HG03439 (cell line): ENCODE results near the gene PPP2R3B.

Experiments used
- ATAC-seq: cut with Tn5 transposase; IDR thresholded peaks from one replicate; pipeline ENCODE4 v1.9.1; 2021; ENCODE audit warnings: mild to moderate bottlenecking, moderate library complexity; ENCODE audit not compliant: unreplicated experiment

PPP2R3B gene

GRCh38 chrX:372856-373640 is 13.7 kb downstream of the PPP2R3B start:
- ATAC-seq: no peak

GRCh38 chrX:371907-372306 is 14.8 kb downstream of the PPP2R3B start:
- ATAC-seq: no peak

DNA sequence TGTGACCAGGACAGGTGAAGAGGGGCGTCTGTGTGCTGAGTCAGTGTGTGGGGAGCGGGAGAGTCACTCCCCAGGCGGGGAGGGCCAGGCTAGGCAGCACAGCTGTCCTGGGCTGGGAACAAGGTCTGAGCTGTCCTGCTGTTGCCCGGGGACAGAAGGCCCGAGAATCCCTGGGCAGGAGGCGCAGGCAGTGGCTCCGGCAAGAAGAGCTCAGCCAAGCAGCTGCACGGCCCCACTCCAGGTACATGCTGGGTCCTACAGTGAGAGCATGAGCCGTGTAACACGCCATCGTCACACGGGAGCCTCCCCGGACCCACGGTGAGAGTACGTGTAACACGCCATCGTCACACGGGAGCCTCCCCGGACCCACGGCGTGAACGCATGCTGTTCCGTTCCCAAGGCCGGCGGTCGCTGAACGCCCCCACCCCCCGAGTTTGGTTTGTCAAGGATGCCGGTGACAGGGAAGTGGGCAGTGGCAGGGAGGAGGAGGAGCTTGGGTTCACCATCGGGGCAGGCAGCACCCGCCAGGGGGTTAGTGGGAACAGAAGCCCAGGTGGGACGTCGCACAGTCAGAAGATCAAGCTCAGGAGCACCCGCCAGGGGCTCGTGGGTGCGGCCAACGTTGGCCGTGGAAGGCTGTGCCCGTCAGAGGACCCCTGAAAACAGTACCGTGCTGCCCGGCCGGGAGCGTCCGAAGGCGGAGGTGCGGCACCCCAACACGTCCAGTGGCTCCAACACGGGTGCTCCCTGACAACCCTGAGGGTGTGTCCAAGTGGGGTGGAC is 15.6 kb downstream of the PPP2R3B start:
- ATAC-seq: no peak

- no peak for ATAC-seq
These were observed 16.3 kb downstream of the PPP2R3B start for GRCh38 chrX:370244-370962.

DNA sequence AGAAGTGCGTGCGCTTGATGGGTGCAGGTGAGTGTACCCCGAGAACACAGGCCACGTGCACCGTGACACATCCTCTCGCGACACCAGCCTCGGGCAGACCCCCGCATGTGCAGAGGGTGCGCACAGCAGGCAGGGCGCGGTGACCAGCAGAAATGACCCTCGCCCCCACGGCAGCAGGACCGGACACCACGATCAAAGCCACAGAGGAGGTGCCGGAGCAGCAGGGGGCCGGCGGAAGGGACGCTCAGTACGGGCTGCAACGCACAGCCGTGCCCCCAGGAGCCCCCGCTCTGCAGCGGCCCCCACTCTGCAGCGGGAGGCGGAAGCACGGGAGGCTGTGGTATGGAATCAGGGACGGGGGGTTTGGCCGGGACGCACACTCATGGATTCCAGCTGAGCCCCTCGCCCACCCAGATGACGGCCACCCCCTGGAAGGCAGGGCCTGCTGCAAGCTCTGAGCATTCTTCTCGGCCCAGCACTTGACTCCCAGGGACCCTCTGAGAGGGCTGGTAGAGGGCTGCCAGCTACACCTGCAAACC is 17.1 kb downstream of the PPP2R3B start:
- ATAC-seq: no peak

- ATAC-seq: no peak
These were observed 17.7 kb downstream of the PPP2R3B start for GRCh38 chrX:368811-369562.

DNA sequence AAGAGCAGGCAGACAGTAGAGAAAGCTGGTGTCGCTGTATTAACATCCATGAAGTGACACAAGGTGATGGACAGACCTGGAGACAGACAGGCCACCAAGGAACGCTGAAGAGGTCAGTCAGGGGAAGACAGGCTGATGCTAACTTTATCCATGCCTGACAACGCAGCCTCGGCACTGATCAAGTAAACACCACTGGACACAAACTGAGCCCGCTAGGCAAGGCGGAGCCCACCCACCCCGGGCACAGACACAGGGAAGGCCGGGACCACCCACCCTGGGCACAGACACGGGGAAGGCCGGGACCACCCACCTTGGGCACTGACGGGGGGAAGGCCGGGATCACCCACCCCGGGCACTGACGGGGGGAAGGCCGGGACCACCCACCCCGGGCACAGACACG is 18.8 kb downstream of the PPP2R3B start:
- ATAC-seq: no peak

GRCh38 chrX:367349-367748 is 19.4 kb downstream of the PPP2R3B start:
- ATAC-seq: no peak

DNA sequence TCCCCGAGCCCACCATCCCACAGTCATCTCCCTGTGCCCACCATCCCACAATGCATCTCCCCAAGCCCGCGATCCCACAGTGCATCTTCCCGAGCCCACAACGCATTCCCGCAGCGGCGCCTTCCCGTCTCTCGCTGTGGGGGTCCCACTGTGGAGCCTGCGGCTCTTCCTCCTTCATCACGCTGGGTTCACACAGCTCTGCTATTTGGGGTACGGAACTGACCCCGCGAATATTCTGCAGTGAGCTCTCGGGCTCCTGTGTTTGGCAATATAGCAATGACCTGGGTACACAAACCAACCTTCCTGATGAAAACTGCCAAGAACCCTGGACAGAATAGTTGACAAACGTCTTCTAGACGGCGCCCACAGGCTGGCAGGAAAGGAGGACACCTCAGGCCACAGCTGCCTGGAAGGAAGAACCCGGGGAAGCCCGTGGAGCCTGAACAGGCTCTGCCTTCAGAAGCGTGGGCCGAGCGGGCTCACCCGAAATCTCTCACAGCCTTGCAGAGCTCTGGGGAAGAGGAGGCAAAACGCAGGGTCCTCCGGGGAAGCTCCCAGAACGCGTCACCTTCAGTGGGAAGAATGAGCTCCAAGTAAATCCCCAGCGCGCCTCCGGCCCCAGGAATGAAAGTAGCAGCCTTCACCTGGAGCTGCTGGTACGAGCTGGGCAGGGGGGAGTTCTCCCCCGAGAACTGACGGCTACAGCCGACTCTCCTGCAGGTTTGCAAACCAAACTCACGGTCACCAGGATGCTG is 22.9 kb downstream of the PPP2R3B start:
- no peak for ATAC-seq

- ATAC-seq: no peak
These were observed 23.6 kb downstream of the PPP2R3B start for GRCh38 chrX:362937-363620.

DNA sequence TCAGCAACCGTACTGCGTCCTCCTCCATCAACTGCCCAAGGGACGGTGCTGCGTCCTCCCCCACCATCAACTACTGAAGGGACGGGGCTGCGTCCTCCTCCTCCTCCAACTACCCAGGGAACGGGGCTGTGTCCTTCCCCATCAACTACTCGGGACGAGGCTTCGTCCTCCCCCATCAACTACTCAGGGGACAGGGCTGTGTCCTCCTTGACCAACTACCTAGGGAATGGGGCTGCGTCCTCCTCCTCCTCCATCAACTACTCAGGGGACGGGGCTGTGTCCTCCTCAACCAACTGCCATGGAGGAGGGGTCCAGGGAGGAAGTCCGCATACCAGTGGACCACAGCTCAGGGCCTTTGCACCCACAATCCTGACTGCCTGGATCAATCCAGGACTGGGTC is 24.4 kb downstream of the PPP2R3B start:
- ATAC-seq: no peak

GRCh38 chrX:361231-362145 is 25.2 kb downstream of the PPP2R3B start:
- no peak for ATAC-seq

GRCh38 chrX:360496-361150 is 26.1 kb downstream of the PPP2R3B start:
- no peak for ATAC-seq

GRCh38 chrX:358651-359143 is 28.0 kb downstream of the PPP2R3B start:
- ATAC-seq: no peak

DNA sequence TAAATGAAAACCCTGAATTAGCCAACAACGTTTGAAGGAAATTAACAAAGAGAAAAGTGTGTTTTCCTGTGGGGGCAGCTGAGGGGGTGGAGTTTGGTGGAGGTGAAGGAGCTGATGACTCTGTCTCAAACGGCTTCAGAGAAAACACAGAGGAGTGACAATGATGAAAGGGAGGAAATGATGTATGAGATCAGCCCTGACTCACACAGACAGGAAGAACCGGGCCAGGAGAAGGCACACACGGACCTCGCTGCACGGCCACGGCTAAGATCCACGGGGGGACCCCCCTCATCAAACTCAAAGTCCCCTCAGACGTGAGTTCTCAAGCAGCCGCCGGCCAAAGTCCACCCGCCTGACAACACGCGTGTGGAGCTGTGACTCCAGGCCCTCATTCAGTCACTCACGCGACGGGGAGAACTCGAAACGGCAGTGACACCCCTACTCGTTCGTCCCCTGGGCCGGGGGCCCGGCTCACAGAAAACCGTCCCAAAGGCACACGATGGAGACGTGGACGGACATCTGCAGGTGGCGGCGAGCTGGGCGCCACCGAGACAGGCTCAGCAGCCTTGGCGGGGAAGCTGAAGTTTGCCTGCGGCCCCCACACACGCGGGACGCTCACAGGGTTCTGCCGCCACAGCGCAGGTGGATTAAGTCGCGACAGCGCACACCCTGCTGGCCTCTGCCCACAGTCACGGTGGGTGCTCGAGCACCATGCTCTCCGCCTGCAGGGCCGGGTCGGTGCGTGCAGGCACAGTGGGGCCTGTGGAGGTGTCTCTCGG is 28.8 kb downstream of the PPP2R3B start:
- no peak for ATAC-seq

DNA sequence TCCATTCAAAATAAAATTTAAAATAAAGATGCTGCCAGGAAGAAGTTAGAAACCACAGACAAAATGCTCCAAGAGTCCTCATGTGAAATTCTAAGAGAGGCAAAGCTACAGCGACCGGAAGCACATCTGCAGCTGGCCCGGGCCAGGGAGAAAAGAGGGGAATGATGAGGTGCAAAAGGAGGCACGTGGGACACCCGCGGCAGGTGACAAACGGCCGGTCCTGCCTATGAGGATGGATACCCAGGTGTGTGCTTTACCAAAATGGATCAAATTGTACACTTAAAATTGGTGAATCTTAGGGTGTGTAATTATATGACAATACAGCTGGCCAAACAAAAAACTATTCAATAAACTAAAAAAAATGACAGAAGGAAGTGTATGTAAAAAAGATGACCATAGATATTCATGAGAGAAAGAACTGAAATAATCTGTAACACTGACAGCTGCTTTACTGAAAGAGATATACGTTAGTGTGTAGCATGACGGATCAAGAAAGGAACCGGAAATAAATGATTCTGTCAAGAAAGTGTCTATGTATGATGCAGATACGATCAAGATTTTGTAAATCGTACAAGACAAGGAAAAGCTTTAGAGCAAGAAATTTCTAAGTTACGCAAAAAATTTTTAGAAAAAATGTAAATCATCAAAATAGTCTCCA is 29.5 kb downstream of the PPP2R3B start:
- no peak for ATAC-seq
